RWPE2 (cell line): ENCODE data around the gene NHS.
A peak's percentile ranks its signal among the peaks of the same experiment; 100 is the strongest.

Source experiments
- ATAC-seq: fragments of 200-7000 bp; cut with Tn5 transposase; 3 replicates; pipeline ENCODE4 v1.9.1; 2021; ENCODE audit warnings: low read depth
- DNase-seq: peaks from one replicate; pipeline ENCODE4 v3.0.0-alpha.2; 2020; ENCODE audit warnings: low spot score
- H3K27ac ChIP-seq: fragments of 450-650 bp; 2 replicates; pipeline ENCODE4 v1.5.1; 2017; ENCODE audit warnings: mild to moderate bottlenecking; ENCODE audit not compliant: poor library complexity, severe bottlenecking
- H3K27me3 ChIP-seq: fragments of 250-450 bp; sonication (Bioruptor Pico); 2 replicates; pipeline ENCODE4 v1.5.1; 2021; ENCODE audit warnings: mild to moderate bottlenecking, moderate library complexity; ENCODE audit not compliant: insufficient read depth, poor library complexity, severe bottlenecking
- H3K36me3 ChIP-seq: fragments of 250-450 bp; sonication (Bioruptor Pico); 2 replicates; pipeline ENCODE4 v1.5.1; 2020; ENCODE audit warnings: low read depth, mild to moderate bottlenecking, moderate library complexity
- H3K4me1 ChIP-seq: fragments of 250-450 bp; sonication (Bioruptor Pico); 2 replicates; pipeline ENCODE4 v1.5.1; 2021; ENCODE audit warnings: mild to moderate bottlenecking, moderate library complexity; ENCODE audit not compliant: insufficient read depth, poor library complexity, severe bottlenecking
- H3K4me3 ChIP-seq: fragments of 250-450 bp; sonication (Bioruptor Pico); 2 replicates; pipeline ENCODE4 v1.5.1; 2021; ENCODE audit warnings: mild to moderate bottlenecking, moderate library complexity; ENCODE audit not compliant: severe bottlenecking
- H3K9me3 ChIP-seq: fragments of 250-450 bp; sonication (Bioruptor Pico); 2 replicates; pipeline ENCODE4 v1.5.1; 2021; ENCODE audit warnings: mild to moderate bottlenecking, moderate library complexity; ENCODE audit not compliant: severe bottlenecking
- CTCF ChIP-seq: fragments of 450-650 bp; IDR thresholded peaks from one replicate; pipeline ENCODE4 v1.5.1; 2017; ENCODE audit warnings: mild to moderate bottlenecking, moderate library complexity; ENCODE audit not compliant: poor library complexity, severe bottlenecking

NHS gene

GRCh38 chrX:17627026-17627425, 252.0 kb downstream of the NHS start:
- Histone ChIP-seq H3K27me3 (no peaks in the 10 kb centered on the region), H3K27ac (no peak overlapping the region), H3K4me3 (no peak overlapping the region), H3K9me3 (no peaks in the 10 kb centered on the region), H3K36me3 (no peaks in the 10 kb centered on the region), H3K4me1 (no peaks in the 10 kb centered on the region)
- ATAC-seq (no peak), DNase-seq (no peak)
- TF ChIP-seq CTCF, result no peak

GRCh38 chrX:17628976-17629375, 254.0 kb downstream of the NHS start:
- Histone ChIP-seq H3K4me3 (no peak overlapping the region), H3K4me1 (no peaks in the 10 kb centered on the region), H3K9me3 (no peaks in the 10 kb centered on the region), H3K27me3 (no peaks in the 10 kb centered on the region), H3K36me3 (no peaks in the 10 kb centered on the region), H3K27ac (peak overlapping the region; percentile 24)
- no peak for TF ChIP-seq CTCF
- ATAC-seq (no peak), DNase-seq (no peak)

DNA sequence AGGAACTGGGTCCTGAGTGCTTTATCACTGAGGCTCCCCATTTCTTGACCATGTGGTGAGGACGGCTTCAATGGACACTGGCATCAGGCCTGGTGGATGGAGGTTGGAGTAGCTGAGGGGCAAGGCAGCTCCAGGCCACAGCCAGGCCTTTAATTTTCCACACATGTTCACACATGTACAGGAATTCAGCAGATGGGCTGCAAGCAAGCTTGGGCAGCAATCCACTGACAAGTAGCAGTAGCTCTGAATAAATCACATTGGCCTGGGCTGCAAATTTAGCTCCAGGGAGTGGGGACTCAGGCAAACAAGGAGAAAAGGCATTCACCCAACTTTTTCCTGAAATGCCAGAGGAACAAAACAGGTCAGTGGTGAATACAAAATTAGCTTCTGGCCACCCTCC, 254.5 kb downstream of the NHS start:
- Histone ChIP-seq H3K27ac (peak overlapping the region; percentile 24), H3K36me3 (no peaks in the 10 kb centered on the region), H3K4me3 (no peak overlapping the region), H3K27me3 (no peaks in the 10 kb centered on the region), H3K9me3 (no peaks in the 10 kb centered on the region), H3K4me1 (no peaks in the 10 kb centered on the region)
- no peak for TF ChIP-seq CTCF
- 0 out of 3 replicates have a peak, but pooled peaks have one; percentile 25 for ATAC-seq
- DNase-seq, result no peak

GRCh38 chrX:17631647-17632046, 256.6 kb downstream of the NHS start:
- H3K4me3 ChIP-seq, result no peak overlapping the region
- no peaks in the 10 kb centered on the region for H3K4me1 ChIP-seq
- ATAC-seq (no peak), DNase-seq (no peak)
- TF ChIP-seq CTCF, result no peak
- no peaks in the 10 kb centered on the region for H3K9me3 ChIP-seq
- H3K27me3 ChIP-seq, result no peaks in the 10 kb centered on the region
- H3K36me3 ChIP-seq, result no peaks in the 10 kb centered on the region
- H3K27ac ChIP-seq, result no peak overlapping the region

DNA sequence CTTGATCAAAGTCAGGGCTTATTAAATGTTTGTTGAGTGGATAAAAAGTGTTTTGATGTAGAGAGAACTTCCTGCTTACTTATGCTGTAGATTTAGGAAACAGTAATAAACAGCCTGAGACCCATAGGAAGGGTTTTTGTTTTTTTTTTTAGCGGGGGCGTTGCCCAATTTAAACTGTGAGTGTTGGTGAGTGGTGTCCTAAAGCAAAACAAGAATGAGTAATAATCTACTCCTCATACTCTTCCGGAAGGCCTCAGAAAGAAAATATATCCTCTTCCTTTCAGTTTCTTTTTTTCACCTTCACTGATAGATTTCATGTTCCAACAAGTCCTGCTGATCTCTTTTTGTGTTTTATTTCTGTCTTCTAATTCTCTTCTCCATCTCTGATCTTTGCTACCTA, 257.9 kb downstream of the NHS start:
- H3K4me1 ChIP-seq, result no peaks in the 10 kb centered on the region
- no peaks in the 10 kb centered on the region for H3K27me3 ChIP-seq
- peak; percentile 57; the same call in 2 of the 3 replicates for ATAC-seq
- no peak overlapping the region for H3K4me3 ChIP-seq
- no peaks in the 10 kb centered on the region for H3K9me3 ChIP-seq
- no peaks in the 10 kb centered on the region for H3K36me3 ChIP-seq
- no peak for TF ChIP-seq CTCF
- H3K27ac ChIP-seq, result peak overlapping the region; percentile 33
- no peak for DNase-seq
